NCI-H128 (cell line): ENCODE data around the gene MRGPRG.

Source experiments
- DNase-seq: peaks from one replicate; lab custom pipeline; 2025; ENCODE audit not compliant: unreplicated experiment; lab: John Stamatoyannopoulos, UW

The MRGPRG gene

GRCh38 chr11:3225826-3226750 is 7.5 kb upstream of the MRGPRG start:
- no peak for DNase-seq

GRCh38 chr11:3225159-3225758 is 6.6 kb upstream of the MRGPRG start:
- DNase-seq, result no peak

- DNase-seq, result no peak
Measured at GRCh38 chr11:3224401-3225057, 5.9 kb upstream of the MRGPRG start.

- no peak for DNase-seq
Measured at GRCh38 chr11:3223932-3224381, 5.3 kb upstream of the MRGPRG start.

- no peak for DNase-seq
Measured at GRCh38 chr11:3222941-3223915, 4.6 kb upstream of the MRGPRG start.

GRCh38 chr11:3222003-3222855 is 3.6 kb upstream of the MRGPRG start:
- no peak for DNase-seq

- no peak for DNase-seq
Measured at GRCh38 chr11:3221408-3222002, 2.9 kb upstream of the MRGPRG start.

GRCh38 chr11:3220521-3221407 is 2.2 kb upstream of the MRGPRG start:
- DNase-seq, result no peak

- no peak for DNase-seq
Measured at GRCh38 chr11:3220101-3220500, 1.5 kb upstream of the MRGPRG start.

GRCh38 chr11:3219281-3219892 is 774 bp upstream of the MRGPRG start:
- DNase-seq, result no peak

GRCh38 chr11:3217818-3218482 is 663 bp downstream of the MRGPRG start:
- no peak for DNase-seq

- no peak for DNase-seq
Measured at GRCh38 chr11:3216027-3216525, 2.5 kb downstream of the MRGPRG start.

- no peak for DNase-seq
Measured at GRCh38 chr11:3215346-3216026, 3.1 kb downstream of the MRGPRG start.

- DNase-seq, result no peak
Measured at GRCh38 chr11:3214420-3214699, 4.3 kb downstream of the MRGPRG start.

- DNase-seq, result no peak
Measured at GRCh38 chr11:3213659-3214419, 4.8 kb downstream of the MRGPRG start.

- no peak for DNase-seq
Measured at GRCh38 chr11:3208272-3208671, 10.3 kb downstream of the MRGPRG start.
